Subcutaneous adipose tissue (tissue), 4 donors: ENCODE measurements around the gene LGALS4. TPM values are rescaled to one million over a fixed set of nuclear protein-coding genes. Genes with fewer than 3 reads are reported as not detected.

Source experiments
- total RNA-seq, 4 donors: library from RNA; depleted of rRNA; stranded (reverse); fragments of >200 nt; gene quantifications; one replicate each; pipeline ENCODE4 v1.1.0, GENCODE V29; 2016
- TF ChIP-seq, protein P1 (sequence below): fragments of 450-650 bp; IDR thresholded peaks from one replicate; pipeline ENCODE4 v1.5.1; 2016; ENCODE audit warnings: low read depth, mild to moderate bottlenecking, control low read depth, antibody characterized with exemption, moderate library complexity

LGALS4 gene, protein sequence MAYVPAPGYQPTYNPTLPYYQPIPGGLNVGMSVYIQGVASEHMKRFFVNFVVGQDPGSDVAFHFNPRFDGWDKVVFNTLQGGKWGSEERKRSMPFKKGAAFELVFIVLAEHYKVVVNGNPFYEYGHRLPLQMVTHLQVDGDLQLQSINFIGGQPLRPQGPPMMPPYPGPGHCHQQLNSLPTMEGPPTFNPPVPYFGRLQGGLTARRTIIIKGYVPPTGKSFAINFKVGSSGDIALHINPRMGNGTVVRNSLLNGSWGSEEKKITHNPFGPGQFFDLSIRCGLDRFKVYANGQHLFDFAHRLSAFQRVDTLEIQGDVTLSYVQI
- 1 to 10 TPM in 3 of 4 donors, not detected in 1; 1.9 to 4.5 (median 4.4) TPM for total RNA-seq

DNA sequence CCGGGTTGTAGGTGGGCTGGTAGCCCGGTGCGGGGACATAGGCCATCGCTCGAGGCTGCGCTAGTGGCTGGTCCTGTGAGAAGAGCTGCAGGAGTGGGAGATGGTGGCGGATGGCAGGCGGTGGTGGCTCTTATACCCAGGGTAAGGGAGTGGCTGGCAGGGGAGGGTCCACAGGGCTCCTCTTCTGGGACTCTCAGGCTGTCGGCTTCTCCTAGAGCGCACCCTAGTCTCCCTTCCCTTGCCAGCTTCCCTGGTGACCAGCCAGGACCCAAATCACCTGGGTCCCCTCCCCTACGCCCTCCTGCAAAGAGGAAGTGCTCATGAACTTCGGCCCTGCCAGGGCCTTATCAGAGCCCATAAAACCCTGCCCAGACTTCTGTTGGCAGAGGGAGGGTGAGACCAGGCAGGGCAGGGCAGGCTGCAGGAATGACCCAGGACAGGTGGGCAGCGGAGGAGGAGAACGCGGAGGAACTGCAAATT is at the start of gene LGALS4:
Gene LGALS4, minus strand, starts transcription at position 105 of the 480 bp plus-strand sequence. Its CDS starts 59 bp downstream, at position 46.
- TF ChIP-seq, protein P1, sequence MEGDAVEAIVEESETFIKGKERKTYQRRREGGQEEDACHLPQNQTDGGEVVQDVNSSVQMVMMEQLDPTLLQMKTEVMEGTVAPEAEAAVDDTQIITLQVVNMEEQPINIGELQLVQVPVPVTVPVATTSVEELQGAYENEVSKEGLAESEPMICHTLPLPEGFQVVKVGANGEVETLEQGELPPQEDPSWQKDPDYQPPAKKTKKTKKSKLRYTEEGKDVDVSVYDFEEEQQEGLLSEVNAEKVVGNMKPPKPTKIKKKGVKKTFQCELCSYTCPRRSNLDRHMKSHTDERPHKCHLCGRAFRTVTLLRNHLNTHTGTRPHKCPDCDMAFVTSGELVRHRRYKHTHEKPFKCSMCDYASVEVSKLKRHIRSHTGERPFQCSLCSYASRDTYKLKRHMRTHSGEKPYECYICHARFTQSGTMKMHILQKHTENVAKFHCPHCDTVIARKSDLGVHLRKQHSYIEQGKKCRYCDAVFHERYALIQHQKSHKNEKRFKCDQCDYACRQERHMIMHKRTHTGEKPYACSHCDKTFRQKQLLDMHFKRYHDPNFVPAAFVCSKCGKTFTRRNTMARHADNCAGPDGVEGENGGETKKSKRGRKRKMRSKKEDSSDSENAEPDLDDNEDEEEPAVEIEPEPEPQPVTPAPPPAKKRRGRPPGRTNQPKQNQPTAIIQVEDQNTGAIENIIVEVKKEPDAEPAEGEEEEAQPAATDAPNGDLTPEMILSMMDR = no peak

DNA sequence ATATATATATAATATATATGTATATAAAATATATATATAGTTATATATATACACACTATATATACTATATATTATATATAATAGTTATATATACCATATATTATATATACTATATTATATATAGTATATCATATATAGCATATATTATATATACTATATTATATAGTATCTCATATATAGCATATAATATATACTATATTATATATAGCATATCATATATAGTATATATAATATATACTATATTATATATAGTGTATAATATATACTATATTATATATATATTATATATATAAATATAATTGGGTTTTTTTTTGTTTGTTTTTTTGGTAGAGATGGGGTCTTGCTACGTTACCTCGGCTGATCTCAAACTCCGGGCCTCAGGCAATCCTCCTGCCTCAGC is 48.6 kb upstream of the LGALS4 start:
- TF ChIP-seq, protein P1 = no peak

DNA sequence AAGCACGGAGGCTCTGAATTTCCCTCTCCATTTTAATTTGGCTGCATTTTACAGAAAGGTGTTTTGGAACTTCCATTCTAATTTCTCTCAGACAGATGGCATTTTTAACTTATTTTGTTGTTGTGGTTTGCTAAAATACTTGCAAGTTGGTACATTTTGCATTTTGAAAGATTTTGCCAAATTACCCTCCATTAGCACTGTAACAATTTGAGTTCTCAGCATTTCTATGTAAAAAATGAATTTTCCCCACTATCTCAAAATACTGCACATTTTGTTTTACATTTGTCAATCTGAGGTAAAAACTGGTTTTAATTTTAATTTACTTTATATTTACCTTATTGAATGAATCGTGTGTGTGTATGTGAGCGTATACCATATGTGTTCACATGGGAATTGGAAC is 44.1 kb upstream of the LGALS4 start:
- TF ChIP-seq, protein P1 = no peak

DNA sequence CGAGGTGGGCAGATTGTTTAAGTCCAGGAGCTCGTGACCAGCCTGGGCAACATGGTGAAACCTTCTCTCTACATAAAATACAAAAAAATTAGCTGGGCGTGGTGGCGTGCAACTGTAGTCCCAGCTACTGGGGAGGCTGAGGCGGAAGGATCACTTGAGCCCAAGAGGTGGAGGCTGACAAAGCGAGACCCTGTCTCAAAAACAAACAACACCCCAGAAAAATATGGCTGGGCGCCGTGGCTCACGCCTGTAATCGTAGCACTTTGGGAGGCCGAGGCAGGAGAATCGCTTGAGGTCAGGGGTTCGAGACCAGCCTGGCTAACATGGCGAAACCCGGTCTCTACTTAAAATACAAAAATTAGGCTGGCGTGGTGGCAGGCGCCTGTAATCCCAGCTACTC is 40.5 kb upstream of the LGALS4 start:
- TF ChIP-seq, protein P1 = no peak

DNA sequence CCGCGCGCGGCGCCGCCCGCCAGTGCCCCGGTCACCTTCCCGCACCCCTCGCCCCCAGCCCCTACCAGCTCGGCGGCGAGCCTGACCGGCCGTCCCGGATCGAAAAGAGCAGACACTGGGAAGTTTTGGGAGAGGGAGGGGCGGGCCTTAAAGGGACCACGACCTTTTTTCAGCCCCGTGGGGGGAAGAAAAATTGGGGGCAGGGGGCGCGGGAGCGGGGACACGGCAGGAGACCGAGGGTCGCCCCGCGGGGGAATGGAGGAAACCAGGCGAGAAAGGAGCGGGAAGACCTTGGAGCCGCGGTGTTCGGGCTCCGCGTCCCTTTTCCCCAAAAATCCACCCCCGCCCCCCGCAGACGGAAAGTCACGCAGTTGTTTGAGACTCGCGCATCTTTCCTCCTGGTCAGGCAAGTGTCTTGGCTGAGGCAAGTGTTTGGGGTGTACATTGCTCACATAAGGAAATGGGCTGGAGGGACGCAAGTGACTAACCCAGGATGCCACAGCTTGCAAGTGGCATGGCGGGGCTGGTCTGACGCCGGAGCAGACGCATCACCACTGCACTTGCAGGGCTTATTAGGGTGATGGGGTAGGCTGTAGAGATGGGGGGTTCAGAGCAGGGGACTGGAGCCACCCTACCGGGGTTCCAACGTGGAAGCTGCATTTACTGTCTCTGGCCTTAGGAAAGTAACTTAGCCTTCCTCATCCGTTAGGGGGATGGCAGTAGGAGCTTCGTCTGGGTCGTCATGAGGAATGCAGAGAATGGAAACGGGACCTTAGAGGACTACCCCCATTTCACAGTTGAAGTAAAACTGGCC is 39.7 kb upstream of the LGALS4 start:
- TF ChIP-seq, protein P1 = no peak

DNA sequence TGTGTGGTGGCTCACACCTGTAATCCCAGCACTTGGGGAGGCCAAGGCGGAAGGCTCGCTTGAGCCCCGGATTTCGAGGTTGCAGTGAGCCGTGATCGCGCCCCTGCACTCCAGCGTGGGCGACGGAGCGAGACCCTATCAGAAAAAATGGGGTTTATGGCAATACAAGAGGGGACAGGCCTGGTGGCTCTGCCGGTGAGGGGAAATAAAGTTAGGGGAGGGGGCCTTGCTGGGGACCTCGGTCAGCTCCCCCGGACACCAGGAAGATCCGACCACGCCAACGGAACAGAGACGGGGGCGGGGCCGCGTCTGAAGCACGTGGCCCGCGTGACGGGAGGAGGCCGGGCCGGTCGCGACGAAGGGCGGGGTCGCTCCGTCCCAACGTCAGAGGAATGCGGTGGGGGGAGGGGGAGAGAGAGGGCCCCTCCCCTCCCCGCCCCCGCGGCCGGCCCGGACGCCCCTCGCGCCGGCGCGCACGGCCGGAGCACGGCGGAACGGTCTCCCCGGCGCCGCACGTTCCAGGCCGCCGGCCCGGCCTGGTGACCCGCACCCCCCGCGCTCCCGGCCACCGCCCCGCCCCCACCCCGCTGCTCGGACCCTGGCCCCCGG is 39.0 kb upstream of the LGALS4 start:
- TF ChIP-seq, protein P1 = no peak
